HS-27A (cell line): ENCODE results near the gene ZDHHC17.
"Not testable (repeated sequence)": the region's sequence is repeated elsewhere in the genome, so short reads cannot be mapped to it uniquely, and the experiment has no call there.

Experiments
- DNase-seq: peaks from one replicate; pipeline ENCODE4 v3.0.0-alpha.2; 2012; ENCODE audit warnings: low read depth, missing footprints

The ZDHHC17 gene, protein sequence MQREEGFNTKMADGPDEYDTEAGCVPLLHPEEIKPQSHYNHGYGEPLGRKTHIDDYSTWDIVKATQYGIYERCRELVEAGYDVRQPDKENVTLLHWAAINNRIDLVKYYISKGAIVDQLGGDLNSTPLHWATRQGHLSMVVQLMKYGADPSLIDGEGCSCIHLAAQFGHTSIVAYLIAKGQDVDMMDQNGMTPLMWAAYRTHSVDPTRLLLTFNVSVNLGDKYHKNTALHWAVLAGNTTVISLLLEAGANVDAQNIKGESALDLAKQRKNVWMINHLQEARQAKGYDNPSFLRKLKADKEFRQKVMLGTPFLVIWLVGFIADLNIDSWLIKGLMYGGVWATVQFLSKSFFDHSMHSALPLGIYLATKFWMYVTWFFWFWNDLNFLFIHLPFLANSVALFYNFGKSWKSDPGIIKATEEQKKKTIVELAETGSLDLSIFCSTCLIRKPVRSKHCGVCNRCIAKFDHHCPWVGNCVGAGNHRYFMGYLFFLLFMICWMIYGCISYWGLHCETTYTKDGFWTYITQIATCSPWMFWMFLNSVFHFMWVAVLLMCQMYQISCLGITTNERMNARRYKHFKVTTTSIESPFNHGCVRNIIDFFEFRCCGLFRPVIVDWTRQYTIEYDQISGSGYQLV

DNA sequence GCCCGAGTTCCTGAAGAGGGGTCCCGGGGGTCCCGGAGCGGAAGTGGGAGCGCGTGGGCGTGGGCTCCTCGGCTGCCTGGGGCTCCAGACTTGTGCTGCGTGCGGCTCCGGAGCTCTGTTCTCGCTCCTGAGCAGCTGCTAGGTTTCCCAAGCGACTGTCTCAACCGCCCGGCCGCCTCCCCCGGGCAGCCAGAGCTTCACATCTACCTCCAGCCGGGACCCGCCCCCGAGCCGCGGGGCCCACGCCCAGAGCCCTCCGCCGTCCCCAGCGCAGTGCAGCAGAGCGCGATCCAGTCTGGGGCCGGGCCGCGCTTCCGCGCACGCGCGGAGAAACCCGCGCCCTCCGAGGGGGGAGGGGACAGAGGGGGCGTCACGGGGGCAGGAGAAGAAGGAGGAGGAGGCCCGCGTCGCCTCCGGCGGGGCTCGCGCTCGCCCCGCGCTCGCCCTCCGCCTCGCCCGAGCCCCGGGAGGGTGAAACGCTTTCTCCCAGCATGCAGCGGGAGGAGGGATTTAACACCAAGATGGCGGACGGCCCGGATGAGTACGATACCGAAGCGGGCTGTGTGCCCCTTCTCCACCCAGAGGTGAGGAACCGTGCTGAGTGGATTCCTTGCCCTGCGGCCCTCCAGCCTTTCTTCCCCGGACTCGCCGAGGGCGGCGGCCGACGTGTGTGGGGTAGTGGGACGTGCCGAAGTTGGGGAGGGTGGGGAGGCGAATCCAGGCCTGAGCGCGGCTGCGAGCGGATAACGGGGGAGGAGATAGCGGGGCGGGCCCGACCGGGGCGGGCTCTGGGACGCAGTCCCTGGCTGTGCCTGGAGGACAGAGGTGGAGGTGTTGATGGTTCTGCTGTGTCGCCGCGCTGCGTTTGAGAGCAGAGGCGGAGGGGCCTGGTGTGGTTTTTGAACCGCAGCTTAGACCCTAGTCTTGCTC, at the start of gene ZDHHC17:
Gene ZDHHC17, plus strand, starts transcription at position 370 of the 930 bp plus-strand sequence. Its CDS starts 122 bp downstream, at position 492.
- peak; percentile 80 for DNase-seq

DNA sequence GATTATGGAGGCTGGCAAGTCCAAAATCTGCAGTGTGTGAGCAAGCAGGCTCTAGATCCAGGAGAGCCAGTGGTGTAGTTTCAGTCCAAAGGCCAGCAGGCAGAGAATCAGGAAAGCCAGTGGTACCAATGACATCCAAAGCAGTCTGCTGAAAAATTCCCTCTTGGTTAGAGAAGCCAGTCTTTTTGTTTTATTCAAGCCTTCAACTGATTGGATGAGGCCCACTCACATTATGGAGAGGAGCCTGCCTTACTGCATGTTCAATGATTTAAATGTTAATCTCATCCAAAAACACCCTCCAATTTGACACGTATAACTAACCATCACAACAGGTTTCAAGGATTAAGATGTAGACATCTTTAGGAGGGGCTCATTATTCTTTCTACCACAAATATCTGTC, 49.5 kb upstream of the ZDHHC17 start:
- DNase-seq: no peak

DNA sequence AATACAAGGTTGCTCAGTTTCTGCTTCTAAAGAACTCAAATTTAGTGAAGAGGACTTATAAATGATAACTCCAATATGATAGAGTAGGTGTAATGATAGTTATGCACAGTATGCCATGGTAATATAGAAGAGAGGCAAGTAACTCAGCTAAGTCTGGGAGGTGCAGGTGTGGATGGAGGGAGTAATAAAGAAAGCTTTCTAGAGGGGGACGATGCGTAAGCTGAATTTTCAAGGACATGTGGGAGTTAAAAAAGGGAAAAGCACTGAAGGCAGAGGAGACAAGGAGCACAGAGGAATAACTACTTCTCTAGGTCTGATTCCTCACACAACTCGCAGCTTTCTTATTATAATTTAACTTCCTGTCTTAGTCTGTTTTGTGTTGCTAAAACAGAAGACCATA, 49.1 kb upstream of the ZDHHC17 start:
- no peak for DNase-seq

DNA sequence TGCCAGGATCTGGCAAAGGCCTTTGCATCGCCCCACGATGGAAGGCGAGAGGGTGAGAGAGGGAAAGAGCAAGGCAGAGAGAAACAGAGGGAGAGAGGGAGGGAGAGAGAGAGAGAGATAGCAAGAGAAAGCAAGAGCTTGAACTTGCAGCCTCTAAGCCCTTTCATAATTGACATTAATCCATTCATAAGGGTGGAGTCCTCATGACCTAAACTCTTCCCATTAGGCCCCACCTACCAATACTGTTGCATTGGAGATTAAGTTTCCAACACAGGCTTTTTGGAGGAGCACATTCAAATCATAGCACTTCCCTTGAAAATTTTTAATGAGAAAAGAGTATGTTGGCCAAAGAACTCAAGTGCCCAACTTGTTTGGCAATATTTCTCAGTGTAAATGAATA, 48.6 kb upstream of the ZDHHC17 start:
- no peak for DNase-seq

DNA sequence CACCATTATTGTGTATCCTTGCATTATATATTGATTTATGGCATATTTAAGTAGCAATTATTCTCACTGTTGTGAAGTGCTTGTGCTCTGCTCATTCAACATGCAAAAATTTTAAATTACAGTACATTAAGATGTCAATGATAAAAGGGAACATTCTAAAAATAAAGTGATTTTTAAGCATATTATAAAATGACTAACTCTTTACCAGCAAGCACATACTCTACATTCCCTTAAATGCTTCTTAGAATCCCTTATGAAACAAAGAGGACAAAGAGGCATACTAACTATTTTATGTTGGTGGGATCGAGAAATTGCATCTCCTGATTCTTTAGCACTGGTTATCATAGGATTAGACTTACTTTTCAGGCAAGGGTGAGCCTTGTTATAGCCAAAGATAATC, 46.6 kb upstream of the ZDHHC17 start:
- DNase-seq: no peak

DNA sequence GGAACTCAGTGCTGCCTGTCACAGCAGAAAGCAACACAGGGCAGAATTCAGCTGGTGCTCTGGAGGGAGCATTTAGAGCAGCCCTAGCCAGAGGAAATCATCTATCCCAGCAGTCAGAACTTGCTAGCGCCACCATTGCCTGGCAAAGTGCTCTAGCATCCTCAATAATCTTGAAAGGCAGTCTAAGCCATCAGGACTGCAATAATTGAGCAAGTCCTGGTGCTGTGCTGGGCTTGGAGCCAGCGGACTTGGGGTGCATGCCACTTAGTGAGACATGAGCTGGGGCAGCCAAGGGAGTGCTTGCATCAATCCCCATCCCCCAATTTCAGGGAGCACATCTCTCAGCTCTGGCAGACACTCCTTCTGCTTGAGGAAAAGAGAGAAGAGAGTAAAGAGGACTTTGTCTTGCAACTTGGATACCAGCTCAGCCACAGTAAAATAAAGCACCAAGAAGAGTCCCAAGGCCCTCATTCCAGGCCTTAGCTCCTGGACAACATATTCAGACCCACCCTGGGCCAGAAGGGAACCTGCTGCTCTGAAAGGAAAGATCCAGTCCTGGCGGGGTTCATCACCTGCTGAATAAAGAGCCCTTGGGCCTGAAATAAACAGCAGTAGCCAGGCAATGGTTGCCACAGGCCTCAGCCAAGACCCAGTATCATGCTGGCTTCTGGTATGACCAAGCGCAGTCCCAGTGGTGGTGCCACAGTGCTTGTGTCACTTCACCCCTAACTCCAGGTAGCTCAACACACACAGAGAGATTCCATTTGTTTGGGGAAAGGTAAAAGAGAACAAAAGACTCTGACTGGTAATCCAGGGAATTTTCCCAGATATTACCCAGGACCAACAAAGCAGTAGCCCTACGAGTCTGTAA, 44.5 kb upstream of the ZDHHC17 start:
- peak; percentile 47 for DNase-seq

DNA sequence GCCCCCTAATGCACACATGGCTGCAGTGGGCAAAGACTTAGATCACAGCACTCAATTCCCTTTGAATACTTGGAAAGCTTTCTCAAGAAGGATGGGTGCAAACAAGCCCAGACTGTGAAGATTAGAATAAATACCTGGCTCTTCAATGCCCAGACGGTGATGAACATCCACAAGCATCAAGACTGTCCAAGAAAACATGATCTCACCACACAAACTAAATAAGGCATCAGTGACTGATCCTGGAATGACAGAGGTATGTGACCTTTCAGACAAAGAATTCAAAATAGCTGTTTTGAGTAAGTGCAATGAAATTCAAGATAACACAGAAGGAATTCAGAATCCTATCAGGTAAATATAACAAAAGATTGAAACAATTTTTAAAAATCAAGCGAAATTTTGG, 43.8 kb upstream of the ZDHHC17 start:
- peak; percentile 66 for DNase-seq

DNA sequence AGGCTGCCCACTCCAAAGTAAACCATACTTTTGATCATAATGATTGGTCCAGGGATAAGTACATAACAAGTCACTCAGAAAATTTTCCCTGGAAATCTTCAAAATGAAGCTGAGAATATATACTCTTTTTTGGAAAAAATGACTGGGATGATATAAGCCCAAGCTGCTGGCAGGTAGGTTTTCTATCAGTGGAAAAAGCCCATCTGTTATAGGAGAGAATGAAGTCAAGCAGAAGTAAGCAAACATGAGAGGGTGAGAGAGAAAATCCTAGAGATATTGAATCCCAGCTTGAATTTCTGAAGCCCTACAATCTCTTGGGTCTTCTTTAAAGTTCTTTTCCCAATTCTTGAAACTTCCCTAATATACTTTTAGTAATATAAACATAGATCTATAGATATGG, 37.3 kb upstream of the ZDHHC17 start:
- no peak for DNase-seq

DNA sequence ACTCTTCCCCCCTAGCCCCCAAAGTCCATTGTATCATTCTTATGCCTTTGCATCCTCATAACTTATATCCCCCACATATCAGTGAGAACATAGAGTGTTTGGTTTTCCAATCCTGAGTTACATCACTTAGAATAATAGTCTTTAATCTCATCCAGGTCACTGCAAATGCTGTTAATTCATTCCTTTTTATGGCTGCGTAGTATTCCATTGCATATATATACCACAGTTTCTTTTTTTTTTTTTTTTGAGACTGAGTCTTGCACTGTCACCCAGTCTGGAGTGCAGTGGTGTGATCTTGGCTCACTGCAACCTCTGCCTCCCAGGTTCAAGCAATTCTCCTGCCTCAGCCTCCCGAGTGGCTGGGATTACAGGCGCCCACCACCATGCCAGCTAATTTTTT, 31.7 kb upstream of the ZDHHC17 start:
- DNase-seq: not testable (repeated sequence)

DNA sequence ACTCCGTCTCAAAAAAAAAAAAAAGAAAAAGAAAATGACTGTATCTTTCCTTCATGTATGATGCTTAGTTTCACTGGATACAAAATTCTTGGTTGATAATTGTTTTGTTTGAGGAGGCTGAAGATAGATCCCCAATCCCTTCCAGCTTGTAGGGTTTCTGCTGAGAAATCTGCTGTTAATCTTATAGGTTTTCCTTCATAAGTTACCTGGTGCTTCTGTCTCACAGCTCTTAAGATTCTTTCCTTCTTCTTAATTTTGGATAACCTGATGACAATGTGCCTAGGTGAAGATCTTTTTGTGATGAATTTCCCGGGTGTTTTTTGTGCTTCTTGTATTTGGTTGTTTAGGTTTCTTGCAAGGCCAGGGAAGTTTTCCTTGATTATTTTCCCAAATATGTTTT, 26.2 kb upstream of the ZDHHC17 start:
- not testable (repeated sequence) for DNase-seq

DNA sequence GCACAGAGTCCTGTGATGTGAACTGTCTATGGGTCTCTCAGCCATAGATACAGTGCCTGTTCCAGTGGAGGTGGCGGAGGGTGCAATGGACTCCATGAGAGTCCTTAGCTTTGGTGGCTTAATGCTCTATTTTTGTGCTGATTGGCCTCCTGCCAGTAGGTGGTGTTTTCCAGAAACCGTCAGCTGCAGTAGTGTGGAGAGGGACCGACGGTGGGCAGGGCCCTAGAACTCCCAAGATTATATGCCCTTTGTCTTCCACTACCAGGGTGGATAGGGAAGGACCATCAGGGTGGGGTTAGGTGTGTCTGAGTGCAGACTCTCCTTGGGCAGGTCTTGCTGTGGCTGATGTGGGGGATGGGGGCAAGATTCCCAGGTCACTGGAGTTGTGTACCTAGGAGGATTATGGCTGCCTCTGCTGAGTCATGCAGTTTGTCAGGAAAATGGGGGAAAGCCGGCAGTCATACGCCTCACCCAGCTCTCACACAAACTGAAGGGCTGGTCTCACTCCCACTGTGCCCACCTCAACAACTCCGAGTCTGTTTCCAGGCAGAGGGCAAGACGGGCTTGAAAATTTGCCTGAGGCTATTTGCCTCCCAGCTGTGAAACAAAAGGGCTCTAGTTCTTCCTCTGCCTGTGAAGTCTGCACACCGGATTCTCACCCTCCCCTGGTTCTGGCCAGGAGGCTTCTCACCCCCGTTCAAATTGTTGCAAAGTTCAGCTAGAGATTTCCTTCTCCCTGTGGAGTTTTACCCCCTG, 24.9 kb upstream of the ZDHHC17 start:
- no peak for DNase-seq

DNA sequence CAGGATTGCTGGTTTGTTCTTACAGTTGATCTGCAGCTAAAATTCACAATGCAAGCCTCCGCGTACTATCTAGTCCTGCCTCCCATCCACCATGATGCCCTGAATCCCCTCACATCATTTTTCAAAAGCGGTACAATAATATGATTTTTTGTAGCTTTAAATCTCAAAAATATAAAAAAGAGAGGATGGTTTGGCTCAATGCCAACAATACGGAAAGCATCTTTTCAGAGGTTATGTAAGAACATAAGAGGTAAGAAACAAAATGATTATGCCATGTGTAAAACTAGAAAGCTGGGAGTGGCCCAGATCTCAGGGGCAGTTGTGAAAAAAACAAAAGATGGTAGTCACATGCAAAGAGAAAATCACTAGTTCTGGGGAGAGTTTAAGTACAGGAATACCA, 24.0 kb upstream of the ZDHHC17 start:
- no peak for DNase-seq

DNA sequence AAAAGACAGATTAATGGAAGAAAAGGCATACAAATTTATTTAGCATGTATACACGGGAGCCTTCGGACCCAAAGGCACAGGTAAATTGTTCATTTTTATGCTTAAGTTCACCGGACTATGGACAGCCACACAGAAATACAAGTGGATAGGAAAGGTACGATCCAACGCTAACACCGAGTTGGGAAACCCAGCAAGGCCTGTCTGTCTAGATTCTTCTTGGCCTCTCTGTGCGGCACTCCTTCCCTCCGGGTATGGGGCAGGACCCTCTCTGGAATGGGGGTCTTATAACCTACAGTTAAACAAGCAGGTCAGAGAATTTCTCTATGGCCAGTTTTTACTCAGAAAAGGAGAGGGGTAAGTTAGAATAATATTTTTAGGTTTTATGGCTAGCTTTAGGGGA, 23.4 kb upstream of the ZDHHC17 start:
- no peak for DNase-seq

DNA sequence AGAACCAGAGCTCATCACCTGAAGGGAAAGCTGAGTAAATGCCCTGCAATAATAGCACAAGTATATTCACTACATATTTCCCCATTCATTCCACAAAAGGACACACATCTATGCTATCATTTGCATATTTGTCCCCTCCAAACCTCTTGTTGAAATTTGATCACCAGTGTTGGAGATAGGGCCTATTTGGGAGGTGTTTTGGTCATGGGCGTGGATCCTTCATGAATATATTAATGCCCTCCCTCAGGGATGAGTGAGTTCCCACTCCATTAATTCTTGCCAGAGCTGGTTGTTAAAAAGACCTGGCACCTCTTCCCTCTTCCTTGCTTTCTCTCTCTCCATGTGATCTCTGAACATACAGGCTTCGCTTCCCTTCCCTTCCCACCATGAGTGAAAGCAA, 18.6 kb upstream of the ZDHHC17 start:
- DNase-seq: no peak

DNA sequence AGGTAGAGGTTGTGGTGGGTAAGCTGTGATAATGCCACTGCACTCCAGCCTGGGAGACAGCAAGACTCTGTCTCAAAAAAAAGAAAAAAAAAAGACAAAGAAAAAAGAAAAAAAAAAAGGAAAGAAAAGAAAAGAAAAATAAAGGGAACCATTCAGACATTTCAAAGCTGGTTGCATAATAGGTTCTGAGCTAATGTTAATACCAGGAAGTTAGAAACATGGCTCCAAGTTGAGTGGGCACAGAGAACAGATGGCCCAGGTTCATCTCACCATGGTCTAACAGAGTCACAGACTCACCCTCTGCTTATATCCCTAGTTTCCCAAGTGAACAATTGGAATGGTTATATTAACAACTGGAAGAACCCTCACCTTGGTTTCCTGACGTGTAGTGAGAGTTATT, 17.4 kb upstream of the ZDHHC17 start:
- DNase-seq: no peak

DNA sequence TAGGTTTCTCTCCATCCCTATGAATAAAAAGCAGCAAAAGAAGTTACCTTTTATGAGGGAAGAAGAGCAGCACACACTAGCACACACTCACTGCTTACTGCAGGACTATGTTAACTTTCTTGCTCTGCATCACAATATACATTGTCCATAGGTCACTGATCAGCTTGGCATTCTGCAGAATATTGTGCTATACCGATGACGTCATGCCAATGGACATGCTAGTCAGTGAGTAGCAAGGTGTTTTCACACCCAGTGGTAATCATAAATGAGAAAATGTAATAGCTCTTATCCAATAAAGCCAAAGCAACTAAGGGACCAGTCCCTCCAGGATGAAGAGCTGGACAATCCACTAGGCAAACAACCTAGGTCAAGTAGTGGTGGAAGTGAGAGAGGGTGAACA, 16.7 kb upstream of the ZDHHC17 start:
- DNase-seq: no peak

DNA sequence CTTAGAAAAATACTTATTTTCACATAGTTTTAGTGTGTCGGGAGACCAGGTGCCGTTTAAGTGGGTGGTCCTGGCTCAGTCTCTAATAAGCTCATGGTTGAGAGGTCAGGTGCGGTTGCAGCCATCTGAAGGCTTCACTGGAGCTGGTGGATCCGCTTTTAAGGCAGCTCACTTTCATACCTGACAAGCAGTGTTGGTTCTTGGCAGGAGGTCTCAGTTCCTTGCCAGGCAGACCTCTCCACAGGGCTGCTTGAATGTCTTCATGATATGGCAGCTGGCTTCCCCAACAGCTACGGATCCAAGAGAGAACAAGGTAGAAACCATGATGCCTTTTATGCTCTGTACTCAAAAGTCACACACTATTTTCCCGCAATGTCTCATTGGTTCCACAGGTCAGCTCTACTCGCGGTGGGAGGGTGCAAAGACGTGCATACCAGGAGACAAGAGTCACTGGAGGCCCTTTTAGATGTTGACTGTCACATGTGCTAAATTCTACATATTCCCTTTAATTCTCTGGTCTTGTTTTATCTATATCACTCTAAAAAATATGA, 8.0 kb upstream of the ZDHHC17 start:
- DNase-seq: no peak

DNA sequence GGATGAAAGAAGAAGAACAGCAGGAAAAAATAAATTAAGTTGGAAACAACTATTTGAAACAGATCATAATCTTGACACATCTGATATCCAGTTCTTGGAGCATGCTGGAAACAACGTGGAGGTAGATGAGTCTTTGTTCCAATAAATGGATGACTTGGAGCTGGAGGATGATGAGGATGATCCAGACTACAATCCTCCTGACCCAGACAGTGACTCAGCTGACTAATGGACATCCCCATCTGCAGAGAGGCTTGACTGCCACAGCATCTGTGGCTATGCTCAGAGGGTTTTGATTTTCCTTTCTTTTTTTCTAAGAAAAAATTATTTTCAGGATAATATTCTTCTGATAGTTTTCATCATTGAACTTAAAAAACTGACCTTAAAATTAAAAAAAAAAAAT, 6.2 kb upstream of the ZDHHC17 start:
- DNase-seq: no peak

DNA sequence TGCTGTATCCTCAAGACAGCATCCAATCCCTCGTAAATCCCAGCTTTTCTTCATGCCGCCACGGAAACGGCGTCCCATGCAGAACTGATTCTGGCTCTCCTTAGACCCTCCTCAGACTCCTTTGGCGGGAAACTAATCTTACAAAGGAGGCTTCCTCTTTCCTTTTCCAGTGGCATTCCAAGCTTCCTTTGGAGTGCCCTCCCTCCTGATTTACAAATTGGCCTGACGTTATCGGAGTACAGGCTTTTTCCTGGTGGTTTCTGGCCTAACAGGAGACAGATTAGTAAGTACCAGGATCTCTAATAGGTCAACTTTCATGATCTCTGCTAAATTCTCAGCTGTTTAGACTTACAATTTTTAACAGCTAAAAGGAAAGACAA, 1.3 kb upstream of the ZDHHC17 start:
- no peak for DNase-seq

DNA sequence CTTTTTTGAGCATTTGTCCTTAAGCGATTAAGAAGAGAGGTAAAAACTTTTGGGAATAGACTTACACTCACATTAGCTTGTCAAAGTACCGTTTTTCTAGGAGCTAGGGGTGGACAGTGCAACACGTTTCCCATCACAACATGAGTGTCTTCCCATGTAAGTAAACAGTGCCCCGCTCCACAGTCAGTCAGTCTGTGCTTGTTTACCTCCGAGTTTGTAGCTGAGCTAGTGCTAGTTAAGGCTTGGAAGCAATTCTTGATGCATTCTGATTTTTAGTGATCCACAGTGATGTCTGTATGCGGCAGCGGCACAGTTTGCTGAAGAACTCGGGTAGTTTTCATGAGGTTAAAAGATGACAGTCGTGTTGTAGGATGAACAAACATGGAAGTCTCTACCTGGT, 941 bp downstream of the ZDHHC17 start:
- no peak for DNase-seq

DNA sequence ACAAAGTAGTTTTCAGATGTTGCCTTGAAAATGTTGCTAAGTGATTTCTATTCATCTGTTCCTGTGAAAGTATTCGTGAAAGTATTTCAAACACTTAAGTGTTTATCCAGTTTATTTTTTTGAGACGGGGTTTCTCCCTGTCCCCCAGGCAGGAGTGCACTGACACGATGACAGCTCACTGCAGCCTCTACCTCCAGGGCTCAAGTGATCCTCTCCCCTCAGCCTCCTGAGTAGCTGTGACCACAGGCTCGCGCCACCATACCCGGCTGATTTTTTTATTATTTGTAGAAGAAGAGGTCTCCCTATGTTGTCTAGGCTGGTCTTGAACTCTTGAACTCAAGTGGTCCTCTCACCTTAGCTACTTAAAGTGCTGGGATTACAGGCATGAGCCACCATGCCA, 1.7 kb downstream of the ZDHHC17 start:
- no peak for DNase-seq
